Psoas muscle (tissue), 8 donors: ENCODE data around the gene POLR2B. TPM values are rescaled to one million over a fixed set of nuclear protein-coding genes. Genes with fewer than 3 reads are reported as not detected.

Experiments used
- ATAC-seq, 4 donors: fragments of 200-7000 bp; cut with Tn5 transposase; one replicate each; pipeline ENCODE4 v1.9.1; 2020; ENCODE audit warnings: moderate library complexity in 3 of 4, mild to moderate bottlenecking in 2 of 4
- DNase-seq, 2 donors: peaks; one replicate each; pipeline ENCODE4 v3.0.0-alpha.2; 2020
- H3K27ac ChIP-seq: fragments of 200-600 bp; one replicate; pipeline ENCODE4 v1.8.0; 2022
- H3K27me3 ChIP-seq, 3 donors: fragments of 200-600 bp in 1 of 3; one replicate each; pipeline versions ENCODE4 v1.6.1 to v1.8.0; 2013 to 2022; ENCODE audit warnings: low read length in 2 of 3, mild to moderate bottlenecking in 2 of 3, moderate library complexity in 1 of 3; ENCODE audit not compliant: insufficient read depth in 3 of 3
- H3K36me3 ChIP-seq, 2 donors: fragments of 200-600 bp in 1 of 2; one replicate each; pipeline versions ENCODE4 v1.6.1 to v1.8.0; 2013 to 2022; ENCODE audit warnings: low read depth in 1 of 2, mild to moderate bottlenecking in 1 of 2, moderate library complexity in 1 of 2; ENCODE audit not compliant: insufficient read depth in 1 of 2
- H3K4me1 ChIP-seq: fragments of 200-600 bp; one replicate; pipeline ENCODE4 v1.8.0; 2022
- H3K4me3 ChIP-seq: fragments of 200-600 bp; one replicate; pipeline ENCODE4 v1.8.0; 2022; ENCODE audit warnings: mild to moderate bottlenecking
- H3K9me3 ChIP-seq: fragments of 200-600 bp; one replicate; pipeline ENCODE4 v1.8.0; 2022
- WGBS, 3 donors: extraction: QIAGEN DNeasy Blood & Tissue Kit; methylation state at CpG; one replicate each; pipeline versions ENCODE4 v1.1.6 to v1.1.7; 2013; 5-methylcytosine and 5-hydroxymethylcytosine counted together
- intact Hi-C, 2 donors: fragments of 100-400 bp; cut with DNase I; formaldehyde crosslinking; loops; one replicate each; pipeline versions ENCODE4 v1.11.0 to v1.14.2; 2022
- polyA plus RNA-seq, 3 donors: library from polyadenylated mRNA; stranded (reverse); fragments of 200-250 nt; gene quantifications; one replicate each; pipeline ENCODE4 v1.2.3, GENCODE V29; 2013
- total RNA-seq, 4 donors: library from RNA; stranded (reverse); fragmentation: NEBNext Ultra II Directional in 2 of 4; extraction: Animal tissue kit (Norgen Biotek cat#: 25700) in 2 of 4; gene quantifications; one replicate each; pipeline versions ENCODE4 v1.2.1 to v1.2.4, GENCODE V29; 2021 to 2023
- TF ChIP-seq, protein P1 (sequence below): fragments of 200-600 bp; IDR thresholded peaks from one replicate; pipeline ENCODE4 v1.8.0; 2022; ENCODE audit warnings: antibody characterized with exemption
- donor health status: healthy with polysubstance abuse.
- donor health status: DM: no; HTN: no; CAD: no; lungs with moderate emphysema.
- donor health status: Bipolar disorder and iron deficiency.
- donor health status: healthy.
- donor health status: DM: yes; HTN: yes; CAD: no.
- donor health status: DM: no; HTN: no; CAD: no.
- donor health status: DM: no; HTN: no; CAD: no.
- donor health status: DM: yes; HTN: yes; CAD: no.

POLR2B gene
- total and polyA plus RNA-seq, 7 donors, result 37.1 to 111 (median 73.6) TPM

DNA sequence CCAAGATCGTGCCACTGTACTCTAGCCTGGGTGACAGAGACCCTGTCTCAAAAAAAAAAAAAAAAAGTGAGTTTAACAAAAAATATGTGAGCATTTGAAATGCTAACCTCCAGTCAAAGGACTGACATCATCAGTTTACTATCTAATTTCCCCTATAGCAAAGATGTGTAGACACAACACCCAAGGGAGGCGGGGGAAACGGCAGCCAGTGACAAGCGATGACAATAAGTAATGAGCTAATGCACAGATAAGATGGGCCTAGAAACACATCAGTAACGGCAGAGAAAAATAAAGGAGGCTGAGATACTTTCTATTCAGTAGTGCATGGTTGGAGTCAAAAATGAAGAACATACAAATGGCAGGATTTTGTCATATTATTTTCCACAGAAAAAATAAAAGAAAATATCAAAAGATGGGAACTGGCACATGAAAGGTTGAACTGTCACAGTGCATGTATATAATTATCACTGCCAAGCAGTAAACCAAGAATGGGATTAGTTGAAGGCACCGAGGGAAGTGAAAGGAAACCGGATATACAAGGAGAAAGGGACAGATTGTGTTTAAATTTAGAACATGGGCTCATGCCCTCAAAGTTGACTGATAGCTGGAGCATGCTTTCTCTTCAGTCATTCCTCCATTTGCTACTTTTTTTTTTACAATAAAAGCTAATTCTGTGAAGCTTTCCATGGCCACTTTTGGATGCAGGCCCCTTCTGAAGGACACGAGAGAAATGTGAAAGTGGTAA, 89.7 kb downstream of the POLR2B start:
- TF ChIP-seq, protein P1, sequence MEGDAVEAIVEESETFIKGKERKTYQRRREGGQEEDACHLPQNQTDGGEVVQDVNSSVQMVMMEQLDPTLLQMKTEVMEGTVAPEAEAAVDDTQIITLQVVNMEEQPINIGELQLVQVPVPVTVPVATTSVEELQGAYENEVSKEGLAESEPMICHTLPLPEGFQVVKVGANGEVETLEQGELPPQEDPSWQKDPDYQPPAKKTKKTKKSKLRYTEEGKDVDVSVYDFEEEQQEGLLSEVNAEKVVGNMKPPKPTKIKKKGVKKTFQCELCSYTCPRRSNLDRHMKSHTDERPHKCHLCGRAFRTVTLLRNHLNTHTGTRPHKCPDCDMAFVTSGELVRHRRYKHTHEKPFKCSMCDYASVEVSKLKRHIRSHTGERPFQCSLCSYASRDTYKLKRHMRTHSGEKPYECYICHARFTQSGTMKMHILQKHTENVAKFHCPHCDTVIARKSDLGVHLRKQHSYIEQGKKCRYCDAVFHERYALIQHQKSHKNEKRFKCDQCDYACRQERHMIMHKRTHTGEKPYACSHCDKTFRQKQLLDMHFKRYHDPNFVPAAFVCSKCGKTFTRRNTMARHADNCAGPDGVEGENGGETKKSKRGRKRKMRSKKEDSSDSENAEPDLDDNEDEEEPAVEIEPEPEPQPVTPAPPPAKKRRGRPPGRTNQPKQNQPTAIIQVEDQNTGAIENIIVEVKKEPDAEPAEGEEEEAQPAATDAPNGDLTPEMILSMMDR, result no peak
- intact Hi-C loops, result no loop called here
- WGBS, 3 donors, result 56 to 64% (median 57%) methylated on average over 8 of the region's 8 CpGs
- Histone ChIP-seq H3K27ac (peak overlapping the region; percentile 42), H3K27me3 (no peaks in the 10 kb centered on the region), H3K4me3 (no peak overlapping the region), H3K9me3 (no peaks in the 10 kb centered on the region), H3K36me3 (no peaks in the 10 kb centered on the region), H3K4me1 (peaks cover 6% of the 10 kb centered on the region)
- ATAC-seq, result peak in 3 of 4 donors; percentile 51 to 76 (median 70)
- DNase-seq, result no peak

DNA sequence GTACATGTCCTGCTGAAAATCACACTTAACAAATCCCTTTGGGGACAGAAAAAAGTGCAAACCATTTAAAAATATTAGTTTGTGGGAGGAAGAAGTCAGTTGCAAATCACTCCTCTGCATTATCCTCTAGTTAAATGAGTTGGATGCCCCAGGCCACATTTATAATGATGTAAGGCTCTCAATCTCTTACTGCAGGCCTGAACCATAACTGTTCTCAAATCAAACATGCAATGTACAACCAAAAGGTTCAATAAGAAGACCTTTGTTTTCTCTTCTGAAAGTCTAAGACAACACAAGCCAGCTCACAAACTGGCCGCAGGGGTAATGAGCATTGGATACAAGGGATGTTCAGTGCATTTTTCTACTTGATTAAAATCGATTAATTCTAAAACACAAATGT, 91.8 kb downstream of the POLR2B start:
- H3K27ac ChIP-seq, result no peak overlapping the region
- H3K36me3 ChIP-seq, result no peaks in the 10 kb centered on the region
- no peaks in the 10 kb centered on the region for H3K27me3 ChIP-seq
- ATAC-seq (no peak), DNase-seq (no peak)
- no peaks in the 10 kb centered on the region for H3K9me3 ChIP-seq
- intact Hi-C loops, result no loop called here
- H3K4me3 ChIP-seq, result no peak overlapping the region
- H3K4me1 ChIP-seq, result peaks cover 6% of the 10 kb centered on the region
- TF ChIP-seq, protein P1, result no peak
- WGBS, 3 donors, result 86 to 89% (median 87%) methylated on average over 2 of the region's 2 CpGs

DNA sequence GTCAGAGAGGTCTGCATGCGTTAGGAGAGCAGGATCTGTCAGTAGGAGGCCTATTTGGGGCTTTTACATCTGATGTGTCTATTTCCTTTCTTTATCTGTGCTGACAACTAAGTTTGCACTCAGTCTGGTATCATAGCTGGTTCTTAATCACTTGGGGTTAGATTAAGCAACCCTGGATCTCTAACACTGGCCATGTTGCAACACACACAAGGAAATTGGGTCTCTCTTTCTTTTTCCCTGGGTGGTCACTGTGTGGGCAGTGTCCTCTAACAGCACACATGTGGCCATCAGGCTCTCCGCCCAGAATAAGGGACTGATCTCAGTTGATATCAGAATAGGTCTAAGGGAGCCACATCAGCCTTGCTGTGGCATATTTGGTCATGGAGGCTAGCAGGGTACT, 92.6 kb downstream of the POLR2B start:
- H3K36me3 ChIP-seq, result no peaks in the 10 kb centered on the region
- H3K9me3 ChIP-seq, result no peaks in the 10 kb centered on the region
- TF ChIP-seq, protein P1, result no peak
- peaks cover 6% of the 10 kb centered on the region for H3K4me1 ChIP-seq
- 44 to 70% (median 65%) methylated on average over 2 of the region's 2 CpGs for WGBS, 3 donors
- DNase-seq, result peak; percentile 38 to 64
- no peak overlapping the region for H3K27ac ChIP-seq
- ATAC-seq, result peak in 3 of 4 donors; percentile 51 to 80 (median 65)
- no peaks in the 10 kb centered on the region for H3K27me3 ChIP-seq
- no peak overlapping the region for H3K4me3 ChIP-seq
- intact Hi-C loops, result no loop called here

DNA sequence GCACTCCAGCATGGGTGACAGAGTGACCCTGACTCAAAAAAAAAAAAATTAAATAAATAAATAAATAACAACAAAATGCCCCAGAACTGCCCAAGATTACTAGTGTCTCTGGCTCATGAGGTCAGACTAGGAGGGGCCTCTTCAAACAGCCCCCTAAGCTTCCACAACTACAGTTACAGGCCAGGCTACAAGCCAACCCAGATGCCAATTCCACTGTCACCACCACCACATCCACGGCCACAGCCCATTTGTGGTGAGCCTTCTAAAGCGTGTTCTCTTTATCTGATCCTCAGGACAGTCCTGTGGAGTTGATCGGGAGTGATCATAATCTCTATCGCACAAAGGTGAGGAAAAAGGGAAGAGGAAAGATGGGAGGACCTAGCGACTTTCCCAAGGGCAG, 94.9 kb downstream of the POLR2B start:
- H3K36me3 ChIP-seq, result no peaks in the 10 kb centered on the region
- WGBS, 3 donors, result 72 to 82% (median 78%) methylated on average over 5 of the region's 5 CpGs
- H3K4me1 ChIP-seq, result peaks cover 6% of the 10 kb centered on the region
- TF ChIP-seq, protein P1, result no peak
- no peak for DNase-seq
- H3K9me3 ChIP-seq, result no peaks in the 10 kb centered on the region
- intact Hi-C loops, result no loop called here
- H3K4me3 ChIP-seq, result no peak overlapping the region
- no peak for ATAC-seq
- no peak overlapping the region for H3K27ac ChIP-seq
- H3K27me3 ChIP-seq, result no peaks in the 10 kb centered on the region

DNA sequence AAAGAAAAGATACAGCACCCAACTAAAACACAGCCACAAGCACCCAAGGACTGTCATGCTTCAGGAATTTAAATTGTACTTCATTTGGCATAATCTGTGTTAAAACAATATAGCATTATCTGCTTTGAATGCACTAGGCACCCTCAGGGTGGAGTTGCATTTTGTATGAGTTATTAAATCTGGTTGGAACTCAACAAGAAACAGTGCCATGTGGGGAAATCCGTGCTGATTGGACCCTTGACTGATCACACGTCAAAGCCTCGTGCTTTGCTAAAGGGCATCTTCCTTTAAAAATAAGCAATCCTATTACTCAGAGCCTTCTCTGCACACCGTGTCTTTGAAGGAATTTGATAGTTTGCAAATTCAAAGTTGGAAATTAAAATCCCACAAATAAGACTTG, 96.0 kb downstream of the POLR2B start:
- ATAC-seq (no peak), DNase-seq (no peak)
- Histone ChIP-seq H3K36me3 (no peaks in the 10 kb centered on the region), H3K27me3 (no peaks in the 10 kb centered on the region), H3K4me3 (no peak overlapping the region), H3K27ac (no peak overlapping the region), H3K9me3 (no peaks in the 10 kb centered on the region), H3K4me1 (no peaks in the 10 kb centered on the region)
- TF ChIP-seq, protein P1, result no peak
- WGBS, 3 donors, result 15 to 23% (median 17%) methylated on average over 4 of the region's 4 CpGs
- intact Hi-C loops, result no loop called here
